Type B pancreatic cell (in vitro differentiated cells): Measurements from ENCODE around the gene PHC2. TPM values are rescaled to one million over a fixed set of nuclear protein-coding genes. Genes with fewer than 3 reads are reported as not detected.
A peak's percentile ranks its signal among the peaks of the same experiment; 100 is the strongest.

ENCODE experiments used
- DNase-seq: peaks from one replicate; pipeline ENCODE4 v3.0.0; 2021; ENCODE audit warnings: mixed read lengths; ENCODE audit not compliant: unreplicated experiment; ENCODE audit errors: extremely low spot score
- H3K27ac Mint-ChIP-seq: 2 replicates; pipeline ENCODE4 v1.8.0; 2021; ENCODE audit warnings: mild to moderate bottlenecking, mixed read lengths
- H3K27me3 Mint-ChIP-seq: 2 replicates; pipeline ENCODE4 v1.8.0; 2021; ENCODE audit warnings: mixed read lengths
- H3K36me3 Mint-ChIP-seq: 2 replicates; pipeline ENCODE4 v1.8.0; 2021; ENCODE audit warnings: mixed read lengths
- H3K4me1 Mint-ChIP-seq: one replicate; pipeline ENCODE4 v1.8.0; 2021; ENCODE audit warnings: mixed read lengths; ENCODE audit not compliant: unreplicated experiment
- H3K4me3 Mint-ChIP-seq: 2 replicates; pipeline ENCODE4 v1.8.0; 2021; ENCODE audit warnings: mild to moderate bottlenecking, mixed read lengths
- H3K9me3 Mint-ChIP-seq: 2 replicates; pipeline ENCODE4 v1.8.0; 2021; ENCODE audit warnings: mixed read lengths
- CTCF ChIP-seq: fragments of 200-600 bp; sonication (generic); conservative IDR thresholded peaks from 2 replicates; pipeline ENCODE4 v1.5.0; 2021; ENCODE audit warnings: antibody characterized with exemption, mild to moderate bottlenecking
- total RNA-seq: library from RNA; stranded (reverse); gene quantifications from 2 replicates; pipeline ENCODE4 v1.2.1, GENCODE V29; 2021; ENCODE audit warnings: low replicate concordance

Gene PHC2
- total RNA-seq, 1 donor from 2014 or later, result 106 TPM

- TF ChIP-seq CTCF, result no peak
- Mint-ChIP-seq H3K36me3 (peaks cover 19% of the 10 kb centered on the region), H3K4me1 (peaks cover 75% of the 10 kb centered on the region), H3K27ac (peak overlapping the region; percentile 70), H3K9me3 (no peaks in the 10 kb centered on the region), H3K4me3 (peak overlapping the region; percentile 69), H3K27me3 (no peaks in the 10 kb centered on the region)
- DNase-seq, result no peak
Observed at GRCh38 chr1:33342041-33342723, 88.7 kb downstream of the PHC2 start.

GRCh38 chr1:33341190-33341589 is 89.7 kb downstream of the PHC2 start:
- Mint-ChIP-seq H3K4me3 (peak overlapping the region; percentile 37), H3K27me3 (no peaks in the 10 kb centered on the region), H3K4me1 (peaks cover 73% of the 10 kb centered on the region), H3K36me3 (peaks cover 10% of the 10 kb centered on the region), H3K27ac (peak overlapping the region; percentile 71), H3K9me3 (no peaks in the 10 kb centered on the region)
- no peak for TF ChIP-seq CTCF
- DNase-seq, result no peak

GRCh38 chr1:33339413-33339812 is 91.5 kb downstream of the PHC2 start:
- Mint-ChIP-seq H3K27me3 (no peaks in the 10 kb centered on the region), H3K36me3 (peaks cover 11% of the 10 kb centered on the region), H3K4me3 (peak overlapping the region; percentile 71), H3K9me3 (no peaks in the 10 kb centered on the region), H3K27ac (peak overlapping the region; percentile 93), H3K4me1 (peaks cover 72% of the 10 kb centered on the region)
- no peak for TF ChIP-seq CTCF
- no peak for DNase-seq

- no peaks in the 10 kb centered on the region for H3K9me3 Mint-ChIP-seq
- H3K4me3 Mint-ChIP-seq, result peak overlapping the region; percentile 71
- TF ChIP-seq CTCF, result no peak
- DNase-seq, result no peak
- peaks cover 16% of the 10 kb centered on the region for H3K36me3 Mint-ChIP-seq
- H3K27ac Mint-ChIP-seq, result peak overlapping the region; percentile 93
- H3K4me1 Mint-ChIP-seq, result peaks cover 65% of the 10 kb centered on the region
- H3K27me3 Mint-ChIP-seq, result no peaks in the 10 kb centered on the region
Observed at GRCh38 chr1:33338440-33339211, 92.3 kb downstream of the PHC2 start.

- Mint-ChIP-seq H3K27ac (peak overlapping the region; percentile 93), H3K4me1 (peaks cover 63% of the 10 kb centered on the region), H3K4me3 (peak overlapping the region; percentile 71), H3K9me3 (no peaks in the 10 kb centered on the region), H3K36me3 (peaks cover 16% of the 10 kb centered on the region), H3K27me3 (no peaks in the 10 kb centered on the region)
- DNase-seq, result no peak
- no peak for TF ChIP-seq CTCF
Observed at GRCh38 chr1:33338048-33338439, 92.9 kb downstream of the PHC2 start.
